OCI-LY1 (cell line): ENCODE measurements around the gene ADH1B.

ENCODE experiments used
- EZH2 ChIP-seq: fragments of 200-600 bp; sonication (generic), shearing (Covaris generic); IDR thresholded peaks from 2 replicates; pipeline ENCODE4 v1.8.0; 2017; ENCODE audit warnings: borderline replicate concordance, mixed run types, mild to moderate bottlenecking, antibody characterized with exemption, low read length, moderate library complexity, mixed read lengths
- TF ChIP-seq, protein P1 (sequence below): fragments of 200-600 bp; sonication (generic), shearing (Covaris generic); IDR thresholded peaks from 2 replicates; pipeline ENCODE4 v1.5.1; 2017; ENCODE audit warnings: mild to moderate bottlenecking, antibody characterized with exemption, low read length, moderate library complexity, mixed read lengths

DNA sequence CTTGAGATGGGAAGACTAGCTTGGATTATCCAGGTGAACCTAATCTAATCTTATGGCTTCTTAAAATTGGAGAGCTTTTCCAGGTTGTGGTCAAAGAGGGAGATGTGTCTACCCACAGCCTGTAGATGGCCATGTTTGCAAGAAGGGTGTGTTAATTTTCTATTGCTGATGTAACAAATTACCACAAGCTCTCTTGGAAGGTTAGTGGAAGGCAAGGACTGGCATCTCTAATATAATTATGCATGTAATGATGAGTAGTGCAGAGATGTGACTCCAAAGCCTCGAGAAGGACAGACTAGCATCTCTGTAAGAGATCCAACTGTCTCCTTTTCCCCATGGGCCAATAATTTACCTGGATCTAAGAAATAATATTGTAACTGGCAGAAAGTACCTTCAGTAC lies 3.2 kb upstream of the ADH1B start:
- TF ChIP-seq, protein P1, sequence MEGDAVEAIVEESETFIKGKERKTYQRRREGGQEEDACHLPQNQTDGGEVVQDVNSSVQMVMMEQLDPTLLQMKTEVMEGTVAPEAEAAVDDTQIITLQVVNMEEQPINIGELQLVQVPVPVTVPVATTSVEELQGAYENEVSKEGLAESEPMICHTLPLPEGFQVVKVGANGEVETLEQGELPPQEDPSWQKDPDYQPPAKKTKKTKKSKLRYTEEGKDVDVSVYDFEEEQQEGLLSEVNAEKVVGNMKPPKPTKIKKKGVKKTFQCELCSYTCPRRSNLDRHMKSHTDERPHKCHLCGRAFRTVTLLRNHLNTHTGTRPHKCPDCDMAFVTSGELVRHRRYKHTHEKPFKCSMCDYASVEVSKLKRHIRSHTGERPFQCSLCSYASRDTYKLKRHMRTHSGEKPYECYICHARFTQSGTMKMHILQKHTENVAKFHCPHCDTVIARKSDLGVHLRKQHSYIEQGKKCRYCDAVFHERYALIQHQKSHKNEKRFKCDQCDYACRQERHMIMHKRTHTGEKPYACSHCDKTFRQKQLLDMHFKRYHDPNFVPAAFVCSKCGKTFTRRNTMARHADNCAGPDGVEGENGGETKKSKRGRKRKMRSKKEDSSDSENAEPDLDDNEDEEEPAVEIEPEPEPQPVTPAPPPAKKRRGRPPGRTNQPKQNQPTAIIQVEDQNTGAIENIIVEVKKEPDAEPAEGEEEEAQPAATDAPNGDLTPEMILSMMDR = no peak
- TF ChIP-seq EZH2 = no peak
